CD14-positive monocyte (primary cell): ENCODE data around the gene MSX1. TPM values are rescaled to one million over a fixed set of nuclear protein-coding genes. Genes with fewer than 3 reads are reported as not detected.

Experiments used
- DNase-seq, 3 donors: peaks; one replicate each; pipeline ENCODE4 v3.0.0-alpha.2; 2011 to 2022
- H2AFZ ChIP-seq: 2 replicates; pipeline ENCODE4 v1.6.0; 2012; ENCODE audit warnings: mild to moderate bottlenecking, low read depth, low read length, inconsistent platforms; ENCODE audit not compliant: insufficient read depth, poor library complexity, severe bottlenecking
- H3K27ac ChIP-seq, 2 donors: 1 replicate in 1 of 2; 2 replicates in 1 of 2; pipeline ENCODE4 v1.5.1; 2012 to 2013; ENCODE audit warnings: low read length in 2 of 2, control low read depth in 1 of 2, inconsistent platforms in 1 of 2, low read depth in 1 of 2, mild to moderate bottlenecking in 1 of 2
- H3K27me3 ChIP-seq, 2 donors: one replicate each; pipeline versions ENCODE4 v1.6.0 to v1.6.1; 2011 to 2013; ENCODE audit warnings: low read length in 2 of 2; ENCODE audit not compliant: control insufficient read depth in 2 of 2, insufficient read depth in 2 of 2
- H3K36me3 ChIP-seq, 2 donors: replicated peaks in 1 of 2; 1 replicate in 1 of 2; 2 replicates in 1 of 2; pipeline versions ENCODE4 v1.5.1 to v1.6.1; 2012 to 2013; ENCODE audit warnings: low read length in 2 of 2, control low read depth in 1 of 2, inconsistent platforms in 1 of 2, mild to moderate bottlenecking in 1 of 2; ENCODE audit not compliant: insufficient read depth in 2 of 2, control insufficient read depth in 1 of 2
- H3K4me1 ChIP-seq, 2 donors: 1 replicate in 1 of 2; 2 replicates in 1 of 2; pipeline versions ENCODE4 v1.5.1 to v1.6.1; 2012 to 2013; ENCODE audit warnings: low read length in 2 of 2, control low read depth in 1 of 2, inconsistent platforms in 1 of 2, mild to moderate bottlenecking in 1 of 2, moderate library complexity in 1 of 2; ENCODE audit not compliant: insufficient read depth in 2 of 2, control insufficient read depth in 1 of 2
- H3K4me2 ChIP-seq: replicated peaks from 2 replicates; pipeline ENCODE3; 2012; ENCODE audit warnings: low read length, moderate library complexity, mild to moderate bottlenecking; ENCODE audit not compliant: poor library complexity, severe bottlenecking; ENCODE audit errors: extremely low read depth
- H3K4me3 ChIP-seq, 3 experiments: fragments of 200-600 bp in 1 of 3; sonication (generic) in 1 of 3; replicated peaks in 1 of 3; 1 replicate in 2 of 3; 2 replicates in 1 of 3; pipeline ENCODE4 v1.5.1; 2011 to 2013; ENCODE audit warnings: low read length in 3 of 3, mild to moderate bottlenecking in 3 of 3, control low read depth in 2 of 3, low read depth in 2 of 3, inconsistent platforms in 1 of 3, moderate library complexity in 1 of 3
- H3K79me2 ChIP-seq: 2 replicates; pipeline ENCODE4 v1.6.0; 2012; ENCODE audit warnings: mild to moderate bottlenecking, control low read depth, inconsistent platforms, low read length, moderate library complexity; ENCODE audit not compliant: insufficient read depth
- H3K9ac ChIP-seq: 2 replicates; pipeline ENCODE4 v1.6.0; 2017; ENCODE audit warnings: low read length, mild to moderate bottlenecking; ENCODE audit not compliant: insufficient read depth, poor library complexity, severe bottlenecking
- H3K9me3 ChIP-seq, 2 donors: replicated peaks in 1 of 2; 1 replicate in 1 of 2; 2 replicates in 1 of 2; pipeline versions ENCODE4 v1.5.1 to v1.6.1; 2012 to 2013; ENCODE audit warnings: low read length in 2 of 2, control low read depth in 1 of 2; ENCODE audit not compliant: control insufficient read depth in 1 of 2, insufficient read depth in 1 of 2
- H4K20me1 ChIP-seq: 2 replicates; pipeline ENCODE4 v1.6.0; 2012; ENCODE audit warnings: mild to moderate bottlenecking, low read length, control low read depth, moderate library complexity; ENCODE audit not compliant: insufficient read depth
- H3K27ac Mint-ChIP-seq, 7 donors: one replicate each; pipeline ENCODE4 v1.8.0; 2020; ENCODE audit warnings: mild to moderate bottlenecking in 7 of 7, mixed read lengths in 7 of 7, moderate library complexity in 6 of 7, inconsistent platforms in 2 of 7
- H3K27me3 Mint-ChIP-seq, 3 donors: one replicate each; pipeline ENCODE4 v1.8.0; 2021 to 2022; ENCODE audit warnings: low read depth in 3 of 3, mild to moderate bottlenecking in 3 of 3, mixed read lengths in 3 of 3, moderate library complexity in 3 of 3, inconsistent platforms in 1 of 3
- H3K36me3 Mint-ChIP-seq, 2 donors: one replicate each; pipeline ENCODE4 v1.8.0; 2020; ENCODE audit warnings: mixed read lengths in 2 of 2, inconsistent platforms in 1 of 2, mild to moderate bottlenecking in 1 of 2
- H3K4me1 Mint-ChIP-seq: one replicate; pipeline ENCODE4 v1.8.0; 2020; ENCODE audit warnings: mild to moderate bottlenecking, mixed read lengths
- H3K4me3 Mint-ChIP-seq, 2 donors: one replicate each; pipeline ENCODE4 v1.8.0; 2020; ENCODE audit warnings: mild to moderate bottlenecking in 2 of 2, mixed read lengths in 2 of 2, moderate library complexity in 1 of 2
- H3K9me3 Mint-ChIP-seq, 7 donors: one replicate each; pipeline ENCODE4 v1.8.0; 2020 to 2022; ENCODE audit warnings: mixed read lengths in 7 of 7, mild to moderate bottlenecking in 6 of 7, moderate library complexity in 6 of 7, inconsistent platforms in 2 of 7
- WGBS: methylation state at CpG from one replicate; pipeline ENCODE4 v1.1.5; 2013; ENCODE audit warnings: missing lambda C conversion rate; ENCODE audit not compliant: insufficient coverage; 5-methylcytosine and 5-hydroxymethylcytosine counted together
- intact Hi-C, 2 donors: fragments of 100-400 bp; cut with micrococcal nuclease; formaldehyde crosslinking; loops; one replicate each; pipeline versions ENCODE4 v1.15.0 to v1.15.1; 2023
- polyA plus RNA-seq, 3 donors: library from polyadenylated mRNA; depleted of rRNA in 1 of 3; unstranded in 2 of 3; stranded (reverse) in 1 of 3; fragments of 300-500 nt in 2 of 3; fragments of >200 nt in 1 of 3; fragmentation: Illumina TruSeq in 2 of 3; gene quantifications; 1 replicate in 2 of 3; 2 replicates in 1 of 3; pipeline ENCODE4 v1.2.3, GENCODE V29; 2012 to 2021
- TF ChIP-seq, protein P1 (sequence below): fragments of 200-600 bp; IDR thresholded peaks from one replicate; pipeline ENCODE4 v1.8.0; 2022; ENCODE audit warnings: antibody characterized with exemption, mild to moderate bottlenecking

Gene MSX1
- polyA plus RNA-seq, 3 donors: not detected

DNA sequence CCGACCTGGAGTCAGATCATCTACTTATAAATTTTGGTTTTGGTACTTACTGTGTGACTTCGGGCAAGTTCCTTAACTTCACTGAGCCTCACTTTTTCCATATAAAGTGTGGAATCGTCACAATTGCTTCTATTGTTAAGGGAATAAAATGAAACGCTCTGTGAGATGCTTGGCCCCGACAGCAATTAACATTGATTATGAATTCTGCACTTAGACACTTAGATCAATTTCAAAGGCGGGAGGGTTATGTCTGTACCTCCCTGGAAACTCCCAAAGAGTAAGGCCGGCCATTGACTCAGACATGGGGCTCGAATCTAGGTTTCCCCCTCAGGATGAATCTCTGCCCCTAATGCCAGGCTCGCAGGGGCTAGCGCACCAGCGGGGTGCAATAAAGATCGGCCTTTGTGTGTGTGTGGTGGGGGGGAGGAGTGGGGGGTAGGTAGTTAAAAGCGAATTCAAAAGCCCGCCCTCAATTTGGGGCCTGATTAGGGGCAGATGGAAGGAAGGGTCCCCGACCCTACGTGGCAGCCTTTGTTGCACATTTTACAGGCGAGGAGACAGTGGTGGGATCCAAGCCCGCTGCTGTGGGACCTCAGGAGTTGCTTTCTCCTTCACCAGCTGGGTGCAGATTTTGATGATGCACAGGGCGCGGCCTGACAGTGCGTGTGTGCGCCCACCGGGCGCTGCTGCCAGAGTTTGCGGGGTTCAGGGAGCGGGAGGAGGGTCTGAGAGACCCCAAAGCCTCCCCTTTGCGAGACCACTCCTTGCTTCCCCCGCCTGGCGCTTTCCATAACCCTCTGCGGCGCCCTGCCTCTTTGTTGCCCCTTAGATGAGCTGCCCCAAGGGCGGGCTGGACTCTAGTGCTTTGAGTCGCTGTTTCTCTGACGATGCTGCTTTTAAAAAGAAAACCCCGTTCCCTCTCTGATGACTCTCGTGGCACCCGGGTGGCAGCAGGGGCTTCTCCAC, 9.6 kb downstream of the MSX1 start:
- Histone ChIP-seq H3K4me2 (no peak overlapping the region), H3K9ac (no peak overlapping the region), H2AFZ (no peak overlapping the region), H4K20me1 (no peaks in the 10 kb centered on the region), H3K4me1 (no peaks in the 10 kb centered on the region), H3K79me2 (no peaks in the 10 kb centered on the region), H3K9me3 (peaks cover 0 to 75% of the 10 kb centered on the region in 2 donors), H3K4me3 (no peak overlapping the region), H3K27me3 (peaks cover 77 to 99% of the 10 kb centered on the region in 2 donors), H3K36me3 (no peaks in the 10 kb centered on the region), H3K27ac (no peak overlapping the region)
- peaks cover 57 to 86% (median 86%) of the 10 kb centered on the region in 3 donors for H3K27me3 Mint-ChIP-seq
- 5% methylated on average over 27 of the region's 37 CpGs for WGBS
- peaks cover 4% of the 10 kb centered on the region for H3K4me1 Mint-ChIP-seq
- H3K36me3 Mint-ChIP-seq: no peaks in the 10 kb centered on the region
- H3K4me3 Mint-ChIP-seq: peak overlapping the region; percentile 3 to 83
- DNase-seq: no peak
- intact Hi-C loops: no loop called here
- H3K27ac Mint-ChIP-seq: no peak overlapping the region
- H3K9me3 Mint-ChIP-seq: peaks cover 0 to 23% (median 8%) of the 10 kb centered on the region in 7 donors
- TF ChIP-seq, protein P1, sequence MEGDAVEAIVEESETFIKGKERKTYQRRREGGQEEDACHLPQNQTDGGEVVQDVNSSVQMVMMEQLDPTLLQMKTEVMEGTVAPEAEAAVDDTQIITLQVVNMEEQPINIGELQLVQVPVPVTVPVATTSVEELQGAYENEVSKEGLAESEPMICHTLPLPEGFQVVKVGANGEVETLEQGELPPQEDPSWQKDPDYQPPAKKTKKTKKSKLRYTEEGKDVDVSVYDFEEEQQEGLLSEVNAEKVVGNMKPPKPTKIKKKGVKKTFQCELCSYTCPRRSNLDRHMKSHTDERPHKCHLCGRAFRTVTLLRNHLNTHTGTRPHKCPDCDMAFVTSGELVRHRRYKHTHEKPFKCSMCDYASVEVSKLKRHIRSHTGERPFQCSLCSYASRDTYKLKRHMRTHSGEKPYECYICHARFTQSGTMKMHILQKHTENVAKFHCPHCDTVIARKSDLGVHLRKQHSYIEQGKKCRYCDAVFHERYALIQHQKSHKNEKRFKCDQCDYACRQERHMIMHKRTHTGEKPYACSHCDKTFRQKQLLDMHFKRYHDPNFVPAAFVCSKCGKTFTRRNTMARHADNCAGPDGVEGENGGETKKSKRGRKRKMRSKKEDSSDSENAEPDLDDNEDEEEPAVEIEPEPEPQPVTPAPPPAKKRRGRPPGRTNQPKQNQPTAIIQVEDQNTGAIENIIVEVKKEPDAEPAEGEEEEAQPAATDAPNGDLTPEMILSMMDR: no peak

DNA sequence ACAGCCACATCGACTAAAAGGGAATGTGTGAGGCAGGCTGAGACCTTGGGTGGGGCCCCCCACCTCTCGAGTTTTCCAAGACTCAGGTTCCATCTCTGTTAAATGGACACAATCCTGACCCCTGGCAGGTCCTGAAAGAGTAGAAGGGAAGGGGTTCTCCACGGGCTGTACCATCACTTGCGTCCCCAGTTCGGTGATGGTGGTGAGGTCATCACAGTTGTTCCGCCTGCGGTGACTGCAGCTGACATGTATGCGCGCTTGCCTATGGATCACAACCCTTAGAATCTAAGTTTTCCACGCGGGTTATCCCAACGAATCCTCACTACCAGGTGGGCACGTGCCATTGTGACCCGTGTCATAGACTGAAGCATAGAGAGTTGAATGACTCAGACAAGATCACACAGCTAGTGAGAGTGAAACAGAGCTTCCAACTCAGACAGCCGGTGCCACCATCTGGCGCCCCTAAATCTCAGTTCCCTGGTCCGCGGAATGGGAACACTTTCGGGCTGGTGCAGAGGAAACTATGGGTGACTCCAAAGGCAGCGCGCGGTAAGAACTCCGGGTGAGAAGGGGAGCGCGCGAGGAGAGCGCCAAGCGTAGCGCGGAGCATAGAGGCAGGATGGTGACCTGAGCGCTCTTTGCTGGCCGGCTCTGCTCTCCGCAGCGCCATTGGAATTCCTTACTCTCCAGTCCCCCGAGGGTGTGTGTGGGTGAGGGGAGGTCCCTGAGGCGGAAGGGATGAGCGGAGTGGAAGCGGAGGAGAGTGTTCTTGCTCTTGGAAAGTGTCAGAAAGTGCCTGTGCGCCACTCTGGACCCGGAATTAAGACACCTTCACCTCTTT, 10.5 kb downstream of the MSX1 start:
- no peaks in the 10 kb centered on the region for H3K4me1 ChIP-seq
- H3K4me2 ChIP-seq: no peak overlapping the region
- TF ChIP-seq, protein P1: no peak
- H3K27me3 ChIP-seq: peaks cover 73 to 99% of the 10 kb centered on the region in 2 donors
- Mint-ChIP-seq H3K27ac (no peak overlapping the region), H3K4me1 (peaks cover 4% of the 10 kb centered on the region), H3K4me3 (peak overlapping the region in 1 of 2 donors; percentile 83), H3K9me3 (peaks cover 0 to 18% (median 8%) of the 10 kb centered on the region in 7 donors), H3K36me3 (no peaks in the 10 kb centered on the region), H3K27me3 (peaks cover 67 to 86% (median 79%) of the 10 kb centered on the region in 3 donors)
- peaks cover 0 to 66% of the 10 kb centered on the region in 2 donors for H3K9me3 ChIP-seq
- H3K4me3 ChIP-seq: no peak overlapping the region
- H3K79me2 ChIP-seq: no peaks in the 10 kb centered on the region
- no peak overlapping the region for H3K27ac ChIP-seq
- H3K9ac ChIP-seq: no peak overlapping the region
- 6% methylated on average over 33 of the region's 40 CpGs for WGBS
- intact Hi-C loops: loop anchor here in 1 of 2 donors (10.0 kb wide), 1 partner anchor 385 kb away; no protein-coding TSS in a partner anchor
- no peaks in the 10 kb centered on the region for H3K36me3 ChIP-seq
- H4K20me1 ChIP-seq: no peaks in the 10 kb centered on the region
- no peak overlapping the region for H2AFZ ChIP-seq
- DNase-seq: no peak
